IPS-11a (cell line): Measurements from ENCODE around the gene TDRD6.
"Not testable (repeated sequence)": the region's sequence is repeated elsewhere in the genome, so short reads cannot be mapped to it uniquely, and the experiment has no call there.

Experiments
- H3K4me3 ChIP-seq: one replicate; pipeline ENCODE4 v1.5.1; 2013; ENCODE audit warnings: low read depth, low read length, control low read depth

Gene TDRD6

GRCh38 chr6:46687619-46688097 lies at the start of gene TDRD6:
Gene TDRD6, plus strand, starts transcription at chr6:46687885. Its CDS starts 244 bp downstream, at chr6:46688129.
- no peak within 1 kb of the TSS for H3K4me3 ChIP-seq

- H3K4me3 ChIP-seq: no peak overlapping the region
These were observed 49.8 kb upstream of the TDRD6 start for GRCh38 chr6:46637933-46638332.

- H3K4me3 ChIP-seq: no peak overlapping the region
These were observed 49.0 kb upstream of the TDRD6 start for GRCh38 chr6:46638650-46639049.

- H3K4me3 ChIP-seq: no peak overlapping the region
These were observed 44.5 kb upstream of the TDRD6 start for GRCh38 chr6:46642928-46643751.

- H3K4me3 ChIP-seq: no peak overlapping the region
These were observed 42.4 kb upstream of the TDRD6 start for GRCh38 chr6:46645265-46645664.

GRCh38 chr6:46648108-46648507 lies 39.6 kb upstream of the TDRD6 start:
- not testable (repeated sequence) for H3K4me3 ChIP-seq

- no peak overlapping the region for H3K4me3 ChIP-seq
These were observed 38.7 kb upstream of the TDRD6 start for GRCh38 chr6:46648869-46649492.

GRCh38 chr6:46651006-46651405 lies 36.7 kb upstream of the TDRD6 start:
- H3K4me3 ChIP-seq: no peak overlapping the region

GRCh38 chr6:46651816-46652215 lies 35.9 kb upstream of the TDRD6 start:
- peak overlapping the region; percentile 87 for H3K4me3 ChIP-seq

GRCh38 chr6:46652232-46652602 lies 35.5 kb upstream of the TDRD6 start:
- H3K4me3 ChIP-seq: peak overlapping the region; percentile 87

GRCh38 chr6:46652603-46653438 lies 34.9 kb upstream of the TDRD6 start, which contains the start of the genes CYP39A1 and SLC25A27:
Gene CYP39A1, minus strand, starts transcription at chr6:46652818. Its CDS starts 236 bp downstream, at chr6:46652582.
Gene SLC25A27, plus strand, starts transcription at chr6:46652975. Its CDS starts 218 bp downstream, at chr6:46653193.
- H3K4me3 ChIP-seq: peak within 1 kb of the TSS; percentile 87

- H3K4me3 ChIP-seq: peak overlapping the region; percentile 87
These were observed 34.1 kb upstream of the TDRD6 start for GRCh38 chr6:46653439-46654195.

GRCh38 chr6:46655803-46656202 lies 31.9 kb upstream of the TDRD6 start:
- no peak overlapping the region for H3K4me3 ChIP-seq

- H3K4me3 ChIP-seq: no peak overlapping the region
These were observed 30.0 kb upstream of the TDRD6 start for GRCh38 chr6:46657642-46658041.

- H3K4me3 ChIP-seq: no peak overlapping the region
These were observed 26.2 kb upstream of the TDRD6 start for GRCh38 chr6:46661483-46661882.

- H3K4me3 ChIP-seq: no peak overlapping the region
These were observed 20.3 kb upstream of the TDRD6 start for GRCh38 chr6:46667377-46667776.

GRCh38 chr6:46674410-46674809 lies 13.3 kb upstream of the TDRD6 start:
- H3K4me3 ChIP-seq: no peak overlapping the region

- H3K4me3 ChIP-seq: no peak overlapping the region
These were observed 10.9 kb upstream of the TDRD6 start for GRCh38 chr6:46676604-46677313.

- H3K4me3 ChIP-seq: no peak overlapping the region
These were observed 10.4 kb upstream of the TDRD6 start for GRCh38 chr6:46677314-46677654.

- no peak overlapping the region for H3K4me3 ChIP-seq
These were observed 2.9 kb upstream of the TDRD6 start for GRCh38 chr6:46684771-46685170.
